ENCODE data around the gene ABI3BP.

Gene ABI3BP

DNA sequence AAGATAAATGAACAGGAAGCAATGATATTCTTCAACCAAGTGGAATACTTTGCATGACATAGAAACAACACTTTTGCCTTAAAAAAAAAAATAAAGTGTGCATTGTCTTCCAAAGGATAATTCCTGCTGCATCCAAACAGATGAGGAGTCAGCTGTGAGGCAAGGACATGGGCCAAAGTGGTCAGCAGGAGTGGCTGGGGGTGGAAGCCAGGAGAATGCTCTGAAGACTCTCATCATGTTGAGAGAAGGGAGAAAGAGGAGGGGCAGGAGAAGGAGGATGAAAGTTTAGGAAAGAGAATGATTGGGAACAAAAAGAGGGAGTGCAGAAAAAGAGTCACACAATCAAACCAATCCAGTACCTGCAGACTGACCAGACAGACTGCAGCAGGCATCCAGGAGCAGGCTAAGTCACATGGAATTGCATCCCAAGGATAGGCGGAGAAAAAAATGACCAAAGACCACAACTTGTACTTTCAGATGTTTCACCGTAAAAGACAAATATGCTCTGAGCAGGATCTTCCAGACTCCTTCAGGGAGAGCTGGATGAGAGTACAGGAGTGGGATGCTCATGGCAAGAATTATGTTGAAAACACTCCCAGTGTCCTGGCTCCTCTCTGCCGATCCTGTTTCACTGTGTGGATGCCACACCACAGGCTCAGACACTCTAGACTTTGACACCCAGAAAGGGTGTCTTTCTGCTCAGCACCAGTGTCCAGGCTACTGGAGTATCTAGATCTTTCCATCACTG lies 11.9 kb downstream of the ABI3BP start:
- Histone ChIP-seq H3K4me3 (ENCODE audit: low read length) (no peak overlapping the region), H3K4me1 (ENCODE audit: control insufficient read depth, insufficient read depth, low read length) (no peaks in the 10 kb centered on the region), H3K9me3 (ENCODE audit: control insufficient read depth, low read length) (no peaks in the 10 kb centered on the region), H3K27me3 (ENCODE audit: control insufficient read depth, insufficient read depth, low read length) (no peaks in the 10 kb centered on the region), H3K36me3 (ENCODE audit: control insufficient read depth, insufficient read depth, low read length) (no peaks in the 10 kb centered on the region), H3K9ac (ENCODE audit: low read length) (no peak overlapping the region)

GRCh38 chr3:100978011-100978659 lies 15.1 kb downstream of the ABI3BP start:
- Histone ChIP-seq H3K27me3 (ENCODE audit: control insufficient read depth, insufficient read depth, low read length) (no peaks in the 10 kb centered on the region), H3K4me1 (ENCODE audit: control insufficient read depth, insufficient read depth, low read length) (no peaks in the 10 kb centered on the region), H3K9me3 (ENCODE audit: control insufficient read depth, low read length) (no peaks in the 10 kb centered on the region), H3K9ac (ENCODE audit: low read length) (no peak overlapping the region), H3K4me3 (ENCODE audit: low read length) (no peak overlapping the region), H3K36me3 (ENCODE audit: control insufficient read depth, insufficient read depth, low read length) (no peaks in the 10 kb centered on the region)

- Histone ChIP-seq H3K4me1 (ENCODE audit: control insufficient read depth, insufficient read depth, low read length) (no peaks in the 10 kb centered on the region), H3K36me3 (ENCODE audit: control insufficient read depth, insufficient read depth, low read length) (no peaks in the 10 kb centered on the region), H3K27me3 (ENCODE audit: control insufficient read depth, insufficient read depth, low read length) (no peaks in the 10 kb centered on the region), H3K9ac (ENCODE audit: low read length) (no peak overlapping the region), H3K9me3 (ENCODE audit: control insufficient read depth, low read length) (no peaks in the 10 kb centered on the region), H3K4me3 (ENCODE audit: low read length) (no peak overlapping the region)
Measured at GRCh38 chr3:100976611-100977010, 16.6 kb downstream of the ABI3BP start.

DNA sequence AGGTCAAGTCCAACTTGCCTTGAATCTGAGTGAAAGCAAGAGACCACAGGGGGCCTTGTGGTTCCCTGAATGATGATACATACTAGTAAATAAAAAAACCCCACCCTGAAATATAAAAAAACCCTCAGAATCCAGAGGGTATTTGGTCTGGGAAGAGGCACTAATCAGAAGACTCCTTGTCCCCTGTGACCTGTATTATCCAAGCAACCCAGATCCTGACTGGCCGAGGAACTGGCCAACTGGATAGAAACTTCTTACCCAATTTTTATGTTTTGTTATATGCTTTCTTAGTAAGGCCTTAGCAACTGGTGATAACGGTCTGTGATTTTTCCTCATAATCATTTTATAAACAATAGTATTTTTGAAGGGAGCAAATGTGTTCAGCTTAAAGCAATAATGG lies 17.5 kb downstream of the ABI3BP start:
- Histone ChIP-seq H3K4me1 (ENCODE audit: control insufficient read depth, insufficient read depth, low read length) (no peaks in the 10 kb centered on the region), H3K4me3 (ENCODE audit: low read length) (no peak overlapping the region), H3K27me3 (ENCODE audit: control insufficient read depth, insufficient read depth, low read length) (no peaks in the 10 kb centered on the region)

DNA sequence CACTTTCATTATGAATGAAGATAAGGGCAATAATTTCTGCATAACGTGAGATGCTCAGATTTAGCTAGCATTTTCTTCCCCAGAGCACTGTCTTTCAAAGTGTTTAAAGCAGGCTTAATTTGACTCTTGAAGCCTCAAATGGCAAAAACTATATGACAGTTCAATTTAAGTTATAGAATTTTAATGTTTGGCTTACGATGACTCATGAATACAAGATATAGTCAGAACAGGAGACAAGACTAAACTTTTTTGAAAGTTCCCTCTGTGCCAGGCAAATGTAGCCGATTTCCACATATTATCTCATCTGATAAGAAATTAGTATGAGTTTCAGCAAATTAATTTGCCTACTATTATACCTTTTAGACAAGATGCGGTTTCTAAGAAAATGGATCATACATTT lies 19.6 kb downstream of the ABI3BP start:
- Histone ChIP-seq H3K36me3 (ENCODE audit: control insufficient read depth, insufficient read depth, low read length) (no peaks in the 10 kb centered on the region), H3K4me1 (ENCODE audit: control insufficient read depth, insufficient read depth, low read length) (no peaks in the 10 kb centered on the region), H3K9me3 (ENCODE audit: control insufficient read depth, low read length) (no peaks in the 10 kb centered on the region), H3K27me3 (ENCODE audit: control insufficient read depth, insufficient read depth, low read length) (no peaks in the 10 kb centered on the region), H3K9ac (ENCODE audit: low read length) (no peak overlapping the region), H3K4me3 (ENCODE audit: low read length) (no peak overlapping the region)

More for the DNA sequence above, 17.5 kb downstream of the ABI3BP start:
- Histone ChIP-seq H3K9me3 (ENCODE audit: control insufficient read depth, low read length) (no peaks in the 10 kb centered on the region), H3K9ac (ENCODE audit: low read length) (no peak overlapping the region), H3K36me3 (ENCODE audit: control insufficient read depth, insufficient read depth, low read length) (no peaks in the 10 kb centered on the region)

GRCh38 chr3:100972867-100973266 lies 20.4 kb downstream of the ABI3BP start:
- Histone ChIP-seq H3K9me3 (ENCODE audit: control insufficient read depth, low read length) (no peaks in the 10 kb centered on the region), H3K27me3 (ENCODE audit: control insufficient read depth, insufficient read depth, low read length) (no peaks in the 10 kb centered on the region), H3K36me3 (ENCODE audit: control insufficient read depth, insufficient read depth, low read length) (no peaks in the 10 kb centered on the region), H3K4me1 (ENCODE audit: control insufficient read depth, insufficient read depth, low read length) (no peaks in the 10 kb centered on the region), H3K9ac (ENCODE audit: low read length) (no peak overlapping the region), H3K4me3 (ENCODE audit: low read length) (no peak overlapping the region)

GRCh38 chr3:100972301-100972844 lies 20.8 kb downstream of the ABI3BP start:
- H3K9ac ChIP-seq (ENCODE audit: low read length): no peak overlapping the region
- no peaks in the 10 kb centered on the region for H3K9me3 ChIP-seq (ENCODE audit: control insufficient read depth, low read length)
- H3K4me3 ChIP-seq (ENCODE audit: low read length): no peak overlapping the region
- no peaks in the 10 kb centered on the region for H3K36me3 ChIP-seq (ENCODE audit: control insufficient read depth, insufficient read depth, low read length)
- H3K27me3 ChIP-seq (ENCODE audit: control insufficient read depth, insufficient read depth, low read length): no peaks in the 10 kb centered on the region
- H3K4me1 ChIP-seq (ENCODE audit: control insufficient read depth, insufficient read depth, low read length): no peaks in the 10 kb centered on the region

DNA sequence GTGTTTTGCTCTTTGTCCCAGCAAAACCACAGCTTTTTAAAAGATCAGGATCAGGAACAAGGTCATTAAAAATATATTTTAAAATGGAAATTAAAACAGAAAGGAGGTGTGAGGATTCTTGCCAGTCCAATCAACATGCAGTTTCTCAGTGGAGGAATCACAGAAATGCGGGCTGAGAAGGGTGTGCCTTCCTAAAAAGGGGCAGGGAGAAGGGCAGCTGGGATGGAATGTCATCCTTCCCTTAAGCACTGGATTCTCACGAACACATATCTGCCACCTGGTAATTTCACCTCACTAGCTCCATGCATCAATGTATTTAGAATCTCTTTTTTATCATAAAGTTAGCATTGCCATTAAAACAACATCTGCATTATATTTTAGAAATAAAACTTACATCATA lies 21.4 kb downstream of the ABI3BP start:
- H3K36me3 ChIP-seq (ENCODE audit: control insufficient read depth, insufficient read depth, low read length): no peaks in the 10 kb centered on the region
- no peaks in the 10 kb centered on the region for H3K27me3 ChIP-seq (ENCODE audit: control insufficient read depth, insufficient read depth, low read length)
- no peaks in the 10 kb centered on the region for H3K4me1 ChIP-seq (ENCODE audit: control insufficient read depth, insufficient read depth, low read length)
- H3K4me3 ChIP-seq (ENCODE audit: low read length): no peak overlapping the region
- H3K9me3 ChIP-seq (ENCODE audit: control insufficient read depth, low read length): no peaks in the 10 kb centered on the region
- H3K9ac ChIP-seq (ENCODE audit: low read length): no peak overlapping the region

DNA sequence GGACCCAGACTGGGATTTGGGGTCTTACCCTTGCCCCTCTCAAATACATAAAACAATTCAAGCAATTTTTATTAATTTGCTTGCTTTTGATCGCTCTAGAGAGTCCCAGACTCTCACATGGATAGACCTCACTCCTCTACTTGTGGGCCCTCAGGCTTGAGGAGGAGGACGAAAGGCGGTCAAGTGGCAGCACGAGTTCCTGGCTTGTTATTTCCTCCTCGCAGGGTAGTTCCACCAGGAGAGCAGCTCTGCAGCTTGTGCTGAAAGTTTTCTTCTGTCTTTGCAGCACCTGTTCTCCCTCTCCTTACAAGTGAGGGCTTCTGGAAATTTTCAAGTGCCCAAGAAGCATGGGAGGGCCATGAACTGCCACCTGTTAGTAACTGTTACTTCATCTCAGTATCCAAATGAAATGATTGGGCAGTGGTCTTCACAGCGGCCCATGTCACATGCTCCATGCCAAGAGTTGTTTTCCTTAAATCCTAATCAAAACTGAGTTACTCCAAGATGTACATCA lies 22.7 kb downstream of the ABI3BP start:
- no peaks in the 10 kb centered on the region for H3K27me3 ChIP-seq (ENCODE audit: control insufficient read depth, insufficient read depth, low read length)
- H3K9ac ChIP-seq (ENCODE audit: low read length): no peak overlapping the region

GRCh38 chr3:100968932-100969906 lies 24.0 kb downstream of the ABI3BP start:
- Histone ChIP-seq H3K36me3 (ENCODE audit: control insufficient read depth, insufficient read depth, low read length) (no peaks in the 10 kb centered on the region), H3K4me3 (ENCODE audit: low read length) (no peak overlapping the region), H3K4me1 (ENCODE audit: control insufficient read depth, insufficient read depth, low read length) (no peaks in the 10 kb centered on the region), H3K27me3 (ENCODE audit: control insufficient read depth, insufficient read depth, low read length) (no peaks in the 10 kb centered on the region), H3K9me3 (ENCODE audit: control insufficient read depth, low read length) (no peaks in the 10 kb centered on the region), H3K9ac (ENCODE audit: low read length) (no peak overlapping the region)

More for the DNA sequence above, 22.7 kb downstream of the ABI3BP start:
- Histone ChIP-seq H3K4me3 (ENCODE audit: low read length) (no peak overlapping the region), H3K36me3 (ENCODE audit: control insufficient read depth, insufficient read depth, low read length) (no peaks in the 10 kb centered on the region), H3K9me3 (ENCODE audit: control insufficient read depth, low read length) (no peaks in the 10 kb centered on the region), H3K4me1 (ENCODE audit: control insufficient read depth, insufficient read depth, low read length) (no peaks in the 10 kb centered on the region)

- H3K36me3 ChIP-seq (ENCODE audit: control insufficient read depth, insufficient read depth, low read length): no peaks in the 10 kb centered on the region
- no peaks in the 10 kb centered on the region for H3K27me3 ChIP-seq (ENCODE audit: control insufficient read depth, insufficient read depth, low read length)
- no peak overlapping the region for H3K4me3 ChIP-seq (ENCODE audit: low read length)
- H3K9ac ChIP-seq (ENCODE audit: low read length): no peak overlapping the region
- no peaks in the 10 kb centered on the region for H3K9me3 ChIP-seq (ENCODE audit: control insufficient read depth, low read length)
- H3K4me1 ChIP-seq (ENCODE audit: control insufficient read depth, insufficient read depth, low read length): no peaks in the 10 kb centered on the region
Measured at GRCh38 chr3:100966807-100967206, 26.4 kb downstream of the ABI3BP start.
